Thymus (tissue), 14 donors: ENCODE measurements around the gene ATN1. TPM values are rescaled to one million over a fixed set of nuclear protein-coding genes. Genes with fewer than 3 reads are reported as not detected.
A peak's percentile ranks its signal among the peaks of the same experiment; 100 is the strongest.
"Not testable (repeated sequence)": the region's sequence is repeated elsewhere in the genome, so short reads cannot be mapped to it uniquely, and the experiment has no call there.

Experiments
- DNase-seq, 9 donors: peaks; one replicate each; pipeline ENCODE4 v3.0.0-alpha.2; 2013; ENCODE audit warnings: low spot score in 9 of 9, low read depth in 6 of 9, missing footprints in 1 of 9
- H3K27ac ChIP-seq, 2 donors: one replicate each; pipeline ENCODE4 v1.5.1; 2013; ENCODE audit warnings: control low read depth in 1 of 2, low read depth in 1 of 2, low read length in 1 of 2, mild to moderate bottlenecking in 1 of 2, moderate library complexity in 1 of 2
- H3K27me3 ChIP-seq, 2 donors: one replicate each; pipeline ENCODE4 v1.5.1; 2013; ENCODE audit warnings: low read length in 1 of 2; ENCODE audit not compliant: control insufficient read depth in 2 of 2, insufficient read depth in 1 of 2
- H3K36me3 ChIP-seq, 2 donors: one replicate each; pipeline ENCODE4 v1.5.1; 2013; ENCODE audit warnings: low read length in 1 of 2, mild to moderate bottlenecking in 1 of 2, moderate library complexity in 1 of 2; ENCODE audit not compliant: control insufficient read depth in 2 of 2, insufficient read depth in 2 of 2
- H3K4me1 ChIP-seq, 2 donors: one replicate each; pipeline ENCODE4 v1.5.1; 2013; ENCODE audit warnings: low read length in 2 of 2; ENCODE audit not compliant: control insufficient read depth in 2 of 2, insufficient read depth in 2 of 2
- H3K4me3 ChIP-seq, 2 donors: one replicate each; pipeline ENCODE4 v1.5.1; 2013; ENCODE audit warnings: low read length in 2 of 2, control low read depth in 1 of 2, mild to moderate bottlenecking in 1 of 2
- H3K9me3 ChIP-seq, 2 donors: one replicate each; pipeline ENCODE4 v1.5.1; 2013; ENCODE audit warnings: low read length in 1 of 2, mild to moderate bottlenecking in 1 of 2; ENCODE audit not compliant: control insufficient read depth in 2 of 2, insufficient read depth in 1 of 2
- WGBS: extraction: QIAGEN DNeasy Blood & Tissue Kit; methylation state at CpG from one replicate; pipeline ENCODE4 v1.1.7; 2013; 5-methylcytosine and 5-hydroxymethylcytosine counted together
- long read RNA-seq, 10 donors: transcript quantifications; one replicate each; lab custom pipeline, GENCODE V29; 2026
- polyA plus RNA-seq: library from polyadenylated mRNA; stranded (reverse); fragments of 200-250 nt; gene quantifications from one replicate; pipeline ENCODE4 v1.2.3, GENCODE V29; 2013
- total RNA-seq: library from RNA; stranded (reverse); fragments of 120-200 nt; gene quantifications from one replicate; pipeline ENCODE4 v1.2.4, GENCODE V29; 2013
- donor health status: healthy.

Gene ATN1
- total RNA-seq = 1.6 TPM
- 30.3 TPM for polyA plus RNA-seq
- long read RNA-seq, donor 1 = 0 reads
- long read RNA-seq, donor 2 = 0 reads
- long read RNA-seq, donor 3, partial matches to known transcripts = 5 of 5 reads
- long read RNA-seq, donor 3, other reads (novel, unspliced or antisense) = 0 of 5 reads
- long read RNA-seq, donor 4, partial matches to known transcripts = 0 of 1 reads
- long read RNA-seq, donor 4, other reads (novel, unspliced or antisense) = 0 of 1 reads
- long read RNA-seq, donor 5, partial matches to known transcripts = 24 of 27 reads
- long read RNA-seq, donor 5, other reads (novel, unspliced or antisense) = 0 of 27 reads
- long read RNA-seq, donor 6, partial matches to known transcripts = 10 of 10 reads
- long read RNA-seq, donor 6, other reads (novel, unspliced or antisense) = 0 of 10 reads
- long read RNA-seq, donor 7 = 0 reads
- long read RNA-seq, donor 8 = 0 reads
- long read RNA-seq, donor 9, partial matches to known transcripts = 0 of 1 reads
- long read RNA-seq, donor 9, other reads (novel, unspliced or antisense) = 0 of 1 reads
- long read RNA-seq, donor 10, partial matches to known transcripts = 19 of 20 reads
- long read RNA-seq, donor 10, other reads (novel, unspliced or antisense) = 0 of 20 reads

- peak within 1 kb of the TSS; percentile 53 to 87 for H3K4me3 ChIP-seq
- peaks cover 0 to 1% of the 10 kb centered on the region in 2 donors for H3K9me3 ChIP-seq
- H3K36me3 ChIP-seq = peaks cover 4 to 8% of the 10 kb centered on the region in 2 donors
- peak in 1 of 9 donors; percentile 62 for DNase-seq
- H3K27ac ChIP-seq = peak within 1 kb of the TSS; percentile 51 to 88
- peaks cover 11 to 61% of the 10 kb centered on the region in 2 donors for H3K4me1 ChIP-seq
- WGBS = 1% methylated on average over 66 of the region's 66 CpGs
- peaks cover 0 to 33% of the 10 kb centered on the region in 2 donors for H3K27me3 ChIP-seq
Observed at GRCh38 chr12:6927379-6928021, at the start of gene ATN1. Gene ATN1, plus strand, starts transcription at chr12:6927959. Its CDS starts 6,043 bp downstream, at chr12:6934002.

- not testable (repeated sequence) for H3K4me1 ChIP-seq, DNase-seq, H3K9me3 ChIP-seq, H3K4me3 ChIP-seq, H3K27me3 ChIP-seq, H3K27ac ChIP-seq
- H3K36me3 ChIP-seq = peaks cover 12 to 15% of the 10 kb centered on the region in 2 donors
- 96% methylated on average over 11 of the region's 11 CpGs for WGBS
Observed at GRCh38 chr12:6879824-6880223, 47.9 kb upstream of the ATN1 start.

GRCh38 chr12:6883252-6883651 is 44.5 kb upstream of the ATN1 start:
- Histone ChIP-seq H3K27ac (no peak overlapping the region), H3K36me3 (peaks cover 9 to 19% of the 10 kb centered on the region in 2 donors), H3K4me3 (no peak overlapping the region), H3K4me1 (no peaks in the 10 kb centered on the region), H3K27me3 (no peaks in the 10 kb centered on the region), H3K9me3 (no peaks in the 10 kb centered on the region)
- DNase-seq = no peak
- WGBS = over 99% methylated on average over 5 of the region's 5 CpGs

GRCh38 chr12:6883683-6884082 is 44.1 kb upstream of the ATN1 start:
- H3K27me3 ChIP-seq = no peaks in the 10 kb centered on the region
- no peaks in the 10 kb centered on the region for H3K4me1 ChIP-seq
- H3K4me3 ChIP-seq = no peak overlapping the region
- no peaks in the 10 kb centered on the region for H3K9me3 ChIP-seq
- peaks cover 9 to 19% of the 10 kb centered on the region in 2 donors for H3K36me3 ChIP-seq
- no peak for DNase-seq
- 98% methylated on average over 11 of the region's 11 CpGs for WGBS
- no peak overlapping the region for H3K27ac ChIP-seq

- peaks cover 9 to 19% of the 10 kb centered on the region in 2 donors for H3K36me3 ChIP-seq
- no peaks in the 10 kb centered on the region for H3K4me1 ChIP-seq
- no peak for DNase-seq
- H3K27me3 ChIP-seq = no peaks in the 10 kb centered on the region
- 94% methylated on average over 22 of the region's 22 CpGs for WGBS
- no peak overlapping the region for H3K4me3 ChIP-seq
- no peaks in the 10 kb centered on the region for H3K9me3 ChIP-seq
- no peak overlapping the region for H3K27ac ChIP-seq
Observed at GRCh38 chr12:6884539-6884938, 43.2 kb upstream of the ATN1 start.

- H3K4me3 ChIP-seq, DNase-seq, H3K9me3 ChIP-seq, H3K27me3 ChIP-seq, H3K27ac ChIP-seq: not testable (repeated sequence)
- 81% methylated on average over 12 of the region's 15 CpGs for whole genome bisulfite sequencing
- Histone ChIP-seq H3K36me3 (peaks cover 9 to 19% of the 10 kb centered on the region in 2 donors), H3K4me1 (peaks cover 4 to 10% of the 10 kb centered on the region in 2 donors)
Observed at GRCh38 chr12:6886206-6886999, 41.4 kb upstream of the ATN1 start.

- DNase-seq = no peak
- Histone ChIP-seq H3K36me3 (peaks cover 9 to 19% of the 10 kb centered on the region in 2 donors), H3K27ac (no peak overlapping the region), H3K4me1 (peaks cover 8 to 19% of the 10 kb centered on the region in 2 donors), H3K9me3 (no peaks in the 10 kb centered on the region), H3K27me3 (no peaks in the 10 kb centered on the region), H3K4me3 (no peak overlapping the region)
- 95% methylated on average over 8 of the region's 8 CpGs for WGBS
Observed at GRCh38 chr12:6887460-6887859, 40.3 kb upstream of the ATN1 start.

GRCh38 chr12:6888360-6888759 is 39.4 kb upstream of the ATN1 start:
- H3K27ac ChIP-seq = no peak overlapping the region

More at GRCh38 chr12:6888360-6888759, 39.4 kb upstream of the ATN1 start:
- Histone ChIP-seq H3K27me3 (no peaks in the 10 kb centered on the region), H3K9me3 (no peaks in the 10 kb centered on the region), H3K36me3 (peaks cover 9 to 18% of the 10 kb centered on the region in 2 donors), H3K4me3 (no peak overlapping the region), H3K4me1 (peaks cover 8 to 19% of the 10 kb centered on the region in 2 donors)
- no peak for DNase-seq
- 98% methylated on average over 2 of the region's 2 CpGs for WGBS
